Measurements from ENCODE around the gene MCTP2.

MCTP2 gene

DNA sequence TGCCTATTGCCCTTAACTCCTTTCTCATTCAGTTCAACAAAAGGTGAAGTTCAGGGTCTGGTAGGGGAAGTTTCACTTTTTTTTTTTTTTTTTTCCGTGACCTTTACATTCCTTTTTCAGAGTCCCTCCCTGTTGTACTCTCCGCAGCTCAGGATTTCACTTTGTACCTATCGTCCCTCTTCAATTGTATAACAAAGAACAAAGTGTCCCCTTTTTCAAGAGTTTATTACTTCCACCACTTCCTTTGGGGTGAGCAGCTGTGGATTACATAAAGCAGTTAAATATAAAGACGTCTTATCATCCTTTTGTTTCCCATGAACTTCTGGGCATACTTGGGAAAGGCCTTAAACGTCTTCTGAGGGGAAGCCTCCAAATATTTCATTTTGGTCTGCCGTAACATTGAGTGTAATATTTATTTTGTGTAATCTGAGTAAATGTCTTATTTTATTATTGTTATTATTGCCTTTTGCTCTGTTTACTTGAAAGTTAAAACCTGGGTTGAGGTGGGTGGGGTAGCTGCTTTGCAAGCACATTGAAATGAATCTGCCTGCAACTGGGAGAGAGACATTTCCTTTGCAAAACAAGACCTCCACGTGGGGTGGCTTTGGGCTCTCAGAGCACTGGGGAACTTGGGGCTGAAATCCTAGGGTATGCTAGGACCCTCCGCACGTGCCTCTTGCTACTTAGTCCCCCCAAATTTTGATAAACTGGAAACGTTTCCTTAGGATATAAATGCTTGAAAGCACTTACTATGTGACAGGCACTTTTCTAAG, 169.4 kb downstream of the MCTP2 start:
- no peak for DNase-seq

DNA sequence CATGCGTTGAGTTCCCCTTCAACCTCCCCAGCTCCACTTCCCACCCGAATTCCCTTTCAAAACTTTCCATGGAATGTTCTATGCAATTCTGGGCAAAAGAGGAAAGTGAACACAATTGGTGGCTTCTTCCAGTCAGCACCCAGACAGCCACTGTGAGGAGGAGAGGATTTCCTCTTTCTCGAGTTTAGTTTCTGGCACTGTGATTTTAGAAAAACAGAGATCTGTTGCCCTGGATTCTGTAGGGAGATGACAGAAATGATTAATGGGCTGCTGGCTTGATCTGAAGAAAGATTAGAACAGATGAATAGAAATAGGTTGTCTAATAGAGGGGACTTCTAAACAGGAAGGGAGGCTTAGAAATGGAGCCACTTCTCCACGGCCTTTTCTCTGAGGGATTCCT, 172.0 kb downstream of the MCTP2 start:
- DNase-seq = no peak

DNA sequence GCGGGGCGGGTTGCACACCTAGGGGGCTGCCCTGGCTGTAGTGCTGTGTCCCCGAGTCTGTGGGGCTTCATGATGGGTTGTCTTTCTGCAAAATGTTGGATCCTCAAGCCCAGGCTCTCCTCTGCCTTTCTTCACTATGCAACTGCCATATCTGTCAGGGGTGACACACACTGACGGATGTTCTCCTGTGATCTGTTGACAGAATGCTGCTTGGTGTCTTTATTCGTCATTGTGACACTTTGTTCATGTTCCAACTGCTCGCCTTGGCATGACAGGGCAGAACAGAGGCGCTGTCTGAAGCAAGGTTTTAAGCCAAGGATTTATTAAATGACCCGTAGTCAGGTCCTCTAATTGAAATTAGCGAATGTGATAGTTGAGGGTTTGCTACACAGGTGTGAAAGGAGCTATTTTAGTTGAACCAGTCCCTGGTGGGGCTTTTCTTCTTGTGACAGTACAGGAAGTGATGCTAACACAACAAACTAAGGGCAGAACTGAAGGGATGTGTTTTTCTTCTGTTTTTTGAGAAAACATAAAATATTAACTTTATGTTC, 173.4 kb downstream of the MCTP2 start:
- DNase-seq = no peak

DNA sequence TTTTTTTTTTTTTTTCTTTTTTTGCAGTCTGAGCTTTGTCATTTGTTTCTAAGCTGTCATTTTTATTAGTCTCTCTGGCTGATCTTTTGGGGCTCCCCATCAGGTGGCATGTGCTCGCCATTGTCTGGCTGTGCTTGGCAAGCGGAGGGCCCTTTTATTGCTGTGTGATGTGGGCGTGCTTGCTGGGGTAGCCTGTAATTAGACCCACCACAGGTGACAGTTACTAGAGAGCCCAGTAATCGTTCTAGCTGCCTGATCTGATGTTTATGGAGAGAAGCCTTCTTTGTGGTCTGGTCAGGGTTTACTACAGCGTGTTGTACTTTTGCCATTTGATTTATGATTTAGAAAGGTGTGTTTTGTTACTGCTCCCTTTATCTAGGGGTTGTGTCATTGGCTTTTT, 179.9 kb downstream of the MCTP2 start:
- DNase-seq = no peak

DNA sequence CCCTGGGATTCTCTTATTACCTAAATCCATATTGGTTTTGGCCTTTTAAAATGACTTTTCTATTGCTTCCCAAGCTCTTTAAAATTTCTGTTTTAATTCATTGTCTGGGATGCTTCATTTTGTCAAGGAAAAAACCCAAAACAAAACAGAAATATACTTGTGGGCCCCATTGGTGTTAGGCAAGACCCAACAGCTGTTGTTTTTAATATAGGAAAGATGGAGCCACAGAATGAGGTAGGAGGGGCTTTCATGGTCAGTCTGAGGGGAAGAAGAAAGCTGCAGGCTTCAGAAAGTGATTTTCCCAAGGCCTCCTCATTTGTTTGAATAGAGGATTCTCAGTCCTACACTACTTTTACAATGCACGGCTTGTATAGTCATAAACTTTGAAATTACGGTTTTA, 180.5 kb downstream of the MCTP2 start:
- DNase-seq = no peak

DNA sequence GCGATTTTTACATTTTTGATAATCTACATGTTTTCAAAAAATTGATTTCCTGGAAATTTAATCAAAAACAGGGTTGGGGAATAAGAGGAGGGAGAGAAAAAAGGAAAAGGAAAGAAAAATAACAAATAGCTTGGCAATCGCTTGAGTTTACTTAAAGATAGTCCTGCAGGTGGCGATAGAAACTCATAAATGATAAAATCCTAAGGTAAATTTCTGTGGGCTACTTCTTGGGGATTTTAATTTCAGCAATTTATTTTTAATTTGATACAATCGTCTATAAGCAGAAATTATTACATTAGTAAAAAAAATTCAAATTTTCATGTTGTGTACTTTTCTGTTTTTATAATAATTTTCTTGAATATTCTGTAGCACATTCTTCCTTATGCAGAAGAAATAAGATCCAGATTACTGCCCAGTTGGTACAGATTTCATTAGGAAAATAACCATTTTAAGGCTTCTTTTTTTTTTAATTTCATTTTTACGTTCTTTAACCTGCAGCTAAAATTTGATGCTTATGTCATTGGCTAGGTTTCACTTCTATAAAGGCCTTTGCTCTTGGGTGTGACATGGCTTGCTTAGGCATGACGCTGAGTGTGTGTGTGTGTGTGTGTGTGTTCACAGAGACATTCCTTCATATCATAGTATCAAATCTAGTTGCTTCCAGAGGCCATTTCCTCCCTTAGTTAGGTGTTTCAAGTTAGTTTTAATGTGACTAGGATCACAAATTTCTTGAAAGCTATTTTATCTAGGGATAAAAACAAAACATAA, 181.8 kb downstream of the MCTP2 start:
- no peak for DNase-seq

DNA sequence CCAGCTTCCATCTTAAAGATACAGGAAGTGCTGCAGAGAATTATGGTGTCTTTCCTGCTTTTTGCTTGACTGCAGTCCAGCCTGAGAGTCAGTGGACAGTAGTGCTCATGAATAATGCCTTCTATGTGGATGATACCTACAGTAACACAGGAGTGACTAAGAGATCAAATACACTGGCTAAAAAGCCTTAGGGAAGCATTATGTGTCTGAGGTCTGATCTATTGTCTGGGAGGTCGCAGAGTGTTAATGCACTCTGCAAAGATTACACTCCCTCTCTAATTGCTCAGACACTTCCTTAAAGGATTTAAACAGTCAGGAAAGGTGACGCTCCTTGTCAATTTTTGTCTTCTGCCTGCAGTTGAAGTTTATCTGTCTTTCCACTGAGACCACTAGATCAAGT, 183.6 kb downstream of the MCTP2 start:
- no peak for DNase-seq

DNA sequence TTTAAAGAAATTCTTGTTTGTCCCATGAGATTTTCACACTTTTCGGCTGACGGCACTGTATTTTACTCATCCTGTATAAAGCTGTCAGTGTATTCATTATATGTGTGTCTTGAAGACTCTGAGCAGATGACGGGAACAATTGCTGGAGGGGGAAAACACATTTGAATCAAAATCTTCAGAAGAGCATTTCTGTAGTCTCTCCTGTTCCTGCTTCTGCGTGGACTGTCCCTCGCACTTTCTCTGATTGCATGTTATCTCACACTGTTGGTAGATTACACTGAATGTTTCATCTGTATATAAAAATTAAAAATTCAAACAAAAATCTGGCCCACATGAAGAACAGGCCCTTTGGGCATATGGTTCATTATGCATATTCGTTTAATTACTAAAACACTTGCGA, 184.9 kb downstream of the MCTP2 start:
- DNase-seq = no peak

DNA sequence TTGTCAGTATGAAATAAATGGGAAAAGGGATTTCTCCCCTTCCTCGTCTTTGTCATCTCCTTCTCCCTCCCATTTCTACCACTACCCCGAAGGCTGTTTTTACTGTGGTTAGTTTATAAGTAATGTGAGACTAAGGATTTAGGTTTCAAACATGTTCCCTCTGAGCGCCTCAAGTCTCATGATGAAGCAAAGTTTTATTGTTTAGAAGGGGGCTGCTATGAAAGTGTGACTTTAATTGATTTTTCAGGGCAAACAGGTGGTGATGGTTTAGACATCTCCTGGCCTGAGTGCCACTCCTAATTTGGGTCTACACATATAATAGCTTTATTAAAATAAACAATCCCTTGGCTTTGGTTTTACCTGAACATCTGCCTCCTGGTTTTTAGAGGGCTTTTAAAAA, 185.5 kb downstream of the MCTP2 start:
- DNase-seq = no peak

DNA sequence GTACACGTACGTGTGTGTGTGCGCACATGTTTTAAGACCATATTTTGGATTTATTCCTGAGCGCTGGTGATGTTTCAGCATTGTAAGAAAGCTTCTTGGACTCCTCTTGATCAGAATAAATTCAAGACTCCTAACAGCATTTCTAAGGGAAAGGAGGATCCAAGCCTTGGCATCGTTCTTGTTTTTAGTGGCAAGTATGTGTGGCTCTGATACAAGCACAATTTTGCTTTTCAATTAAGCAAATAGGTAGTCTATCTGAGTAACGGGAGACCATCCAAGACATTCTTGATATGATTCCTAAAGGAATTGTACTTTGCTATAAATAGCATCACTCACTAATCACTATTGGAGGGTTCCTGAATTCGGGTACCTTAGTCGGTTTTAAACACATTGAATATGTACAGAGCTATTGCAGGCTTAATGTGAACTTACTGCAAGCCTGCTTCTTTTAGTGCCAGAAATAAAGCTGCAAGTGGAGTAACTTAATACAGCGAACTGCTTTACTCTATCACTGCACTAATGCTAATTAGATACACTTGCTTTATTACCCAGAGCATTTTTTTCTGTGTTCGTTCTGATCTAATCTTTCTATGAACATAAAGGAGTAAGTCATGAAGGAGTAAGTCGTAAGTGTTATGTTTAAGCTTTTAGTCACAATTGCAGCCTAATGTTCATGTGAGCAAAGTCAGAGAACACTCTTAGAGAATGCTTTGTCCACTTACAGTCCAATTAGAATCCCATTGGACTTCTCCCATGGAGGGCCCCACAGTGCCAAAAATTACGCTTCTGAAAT, 186.3 kb downstream of the MCTP2 start:
- no peak for DNase-seq

DNA sequence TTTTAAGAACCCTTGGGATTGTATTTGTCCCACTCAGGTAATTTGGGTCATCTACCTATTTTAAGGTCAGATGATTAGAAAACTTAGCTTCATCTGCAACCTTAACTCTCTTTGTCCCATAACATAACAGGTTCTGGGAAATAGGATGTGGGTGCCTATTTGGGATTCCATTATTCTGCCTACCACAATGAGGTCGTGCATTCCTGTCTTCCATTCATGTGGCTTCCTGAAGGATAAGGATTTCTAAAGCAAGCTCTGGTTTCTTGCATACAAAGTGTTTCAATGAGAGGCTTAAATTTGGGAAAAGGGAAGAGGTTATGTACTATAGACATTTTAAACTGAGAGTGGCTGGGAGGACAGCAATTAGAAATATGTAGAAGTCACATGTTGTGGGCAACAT, 190.3 kb downstream of the MCTP2 start:
- DNase-seq = no peak

DNA sequence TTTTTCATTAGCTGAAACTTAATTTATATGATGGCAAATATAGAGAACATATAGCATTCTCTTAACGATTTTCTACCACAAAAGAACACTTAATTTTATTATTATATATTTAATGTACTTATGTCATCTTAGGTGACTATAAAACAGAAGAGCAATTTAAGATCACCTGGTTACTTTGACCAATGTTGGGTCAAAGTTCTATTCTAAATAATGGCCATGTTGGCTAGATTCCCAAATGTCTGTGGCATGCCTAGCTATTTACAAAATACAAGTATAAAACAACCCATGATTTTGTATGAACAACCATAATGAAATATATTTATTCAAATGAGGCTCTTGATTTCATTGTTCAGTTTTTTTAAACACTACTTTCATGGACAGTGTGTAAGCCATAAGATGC, 200.9 kb downstream of the MCTP2 start:
- no peak for DNase-seq

DNA sequence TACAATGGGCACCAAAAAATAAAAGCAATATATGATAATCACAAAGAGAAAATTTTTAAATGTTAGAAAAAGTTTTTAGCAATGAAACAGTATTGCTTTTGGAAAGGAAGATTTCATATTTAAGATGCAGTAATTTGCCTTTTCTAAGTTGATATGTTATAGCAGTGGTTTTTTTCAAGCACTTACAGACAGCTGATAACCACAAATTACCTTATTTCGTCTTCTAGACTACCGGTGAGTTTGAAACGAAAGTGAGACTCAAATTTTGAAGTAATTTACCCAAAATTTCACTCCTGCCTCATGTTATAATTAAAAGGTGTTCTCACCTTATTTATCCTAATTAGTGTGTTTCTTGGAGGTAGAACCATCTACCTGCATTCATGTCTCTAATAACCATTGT, 207.8 kb downstream of the MCTP2 start:
- no peak for DNase-seq

DNA sequence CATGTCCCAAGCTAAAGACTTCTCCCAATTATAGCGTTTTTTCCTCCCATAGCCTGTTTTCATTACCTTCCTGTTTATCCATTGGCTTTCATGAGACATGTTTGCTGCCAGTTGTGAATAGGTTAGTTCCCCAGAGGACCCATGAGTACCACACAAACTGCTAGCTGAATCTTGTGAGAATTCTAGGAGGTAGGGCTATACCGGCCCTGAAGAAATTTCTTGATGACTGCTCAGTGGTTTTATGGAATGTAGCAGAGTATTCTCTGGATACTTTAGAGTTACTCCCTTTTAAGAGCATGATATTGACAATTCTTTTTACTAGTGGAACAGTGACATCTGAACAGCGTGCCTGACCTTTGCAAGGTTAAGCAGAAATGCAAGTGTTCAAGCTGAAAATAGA, 210.4 kb downstream of the MCTP2 start:
- no peak for DNase-seq

DNA sequence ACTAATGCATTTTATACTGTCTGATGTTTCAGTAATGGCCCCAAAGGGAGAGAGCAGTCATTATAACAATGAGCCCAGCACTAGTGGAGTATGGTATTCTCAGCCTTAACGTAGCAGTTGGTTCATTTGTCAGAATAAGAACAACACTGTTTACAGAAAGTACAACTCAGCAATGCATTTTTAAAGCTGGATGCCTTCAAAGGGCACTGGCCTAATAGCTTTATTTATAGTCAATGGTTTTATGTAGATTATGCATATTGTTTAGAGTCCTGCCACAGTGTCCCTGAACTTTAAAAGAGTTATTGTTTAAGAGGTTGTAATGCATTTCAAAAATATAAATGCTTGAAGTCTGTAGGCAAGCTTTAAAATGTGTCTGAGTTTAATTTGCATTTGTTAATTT, 211.1 kb downstream of the MCTP2 start:
- DNase-seq = no peak

DNA sequence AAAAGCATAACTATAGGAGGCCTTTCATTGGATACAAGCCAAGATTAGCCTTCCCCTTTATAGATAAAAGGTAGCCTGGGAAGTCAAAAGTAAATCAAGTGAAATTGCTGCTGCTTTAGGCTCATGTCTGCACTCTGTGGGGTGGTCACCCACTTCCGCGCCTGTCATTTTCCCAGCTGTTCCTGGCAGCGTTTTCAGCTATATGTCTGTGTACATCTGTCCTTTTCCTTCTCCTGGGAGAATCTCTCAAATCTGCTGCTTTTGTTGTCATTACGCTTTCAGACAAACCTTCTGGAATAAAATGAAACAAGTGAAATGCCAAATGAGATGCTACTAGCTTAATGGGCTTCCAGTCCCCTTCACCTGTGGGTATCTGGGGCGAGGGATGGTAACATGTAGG, 211.8 kb downstream of the MCTP2 start:
- no peak for DNase-seq

DNA sequence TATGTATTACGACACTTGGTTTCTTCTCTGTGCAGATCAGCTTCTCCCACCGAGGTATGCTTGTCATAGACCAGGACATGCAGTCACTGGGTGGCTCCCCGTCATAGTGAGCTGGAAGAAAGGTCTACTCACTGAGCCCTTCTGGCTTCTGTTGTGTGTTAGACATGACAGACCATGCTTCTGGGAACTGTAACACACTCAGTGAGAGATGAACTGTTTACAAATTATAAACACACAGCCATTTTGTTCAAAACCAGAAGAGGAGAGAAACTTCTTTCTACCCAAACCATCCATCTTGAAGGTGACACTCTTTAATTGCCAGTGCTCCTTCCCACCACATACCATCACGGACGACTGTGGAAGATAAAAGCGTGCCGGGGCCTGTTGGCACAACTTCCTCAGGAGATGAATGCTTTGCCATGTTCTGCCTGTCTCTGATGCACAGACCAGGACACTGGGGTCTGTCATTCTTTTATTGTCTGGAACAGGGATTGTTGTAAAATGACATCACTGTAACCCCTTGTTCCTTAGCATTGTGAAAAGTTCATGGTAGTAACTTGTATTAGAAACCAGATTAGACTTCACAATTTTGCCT, 214.3 kb downstream of the MCTP2 start:
- no peak for DNase-seq

DNA sequence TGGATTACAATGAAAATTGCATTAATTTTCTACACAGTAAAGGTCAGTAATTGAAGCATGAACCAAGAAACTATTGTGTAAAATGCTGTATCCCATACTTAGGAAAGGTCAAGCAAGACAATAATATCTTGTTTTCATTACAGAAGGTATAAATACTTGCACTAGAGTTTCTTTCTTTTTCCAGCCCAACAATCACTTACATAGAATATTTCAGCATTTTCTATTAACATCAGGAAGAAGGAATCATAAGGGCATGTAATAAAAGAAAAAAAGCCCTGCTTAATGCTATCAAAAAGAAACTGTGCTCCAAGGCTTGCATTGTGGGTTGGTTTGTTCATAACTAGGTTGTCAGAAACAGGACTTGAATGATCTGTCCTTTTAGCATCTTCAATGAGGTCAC, 215.1 kb downstream of the MCTP2 start:
- no peak for DNase-seq

DNA sequence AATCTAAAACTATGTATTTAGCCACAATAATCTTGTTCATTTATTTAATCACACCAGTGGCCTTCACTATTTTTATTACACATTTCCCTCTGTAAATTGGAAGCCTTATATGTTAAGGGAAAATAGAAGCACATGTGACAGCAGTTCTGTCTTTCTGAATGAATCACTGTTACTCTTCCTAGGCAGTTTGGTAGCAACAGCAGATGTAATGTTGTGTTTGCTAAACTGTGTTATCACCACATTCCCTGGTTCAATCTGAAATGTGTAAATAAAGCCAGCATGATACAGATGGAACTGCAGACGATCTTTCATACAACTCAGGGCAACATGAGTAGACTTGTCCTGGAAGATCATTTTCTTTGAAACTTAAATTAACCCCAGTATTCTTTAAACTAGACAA, 220.1 kb downstream of the MCTP2 start:
- no peak for DNase-seq

DNA sequence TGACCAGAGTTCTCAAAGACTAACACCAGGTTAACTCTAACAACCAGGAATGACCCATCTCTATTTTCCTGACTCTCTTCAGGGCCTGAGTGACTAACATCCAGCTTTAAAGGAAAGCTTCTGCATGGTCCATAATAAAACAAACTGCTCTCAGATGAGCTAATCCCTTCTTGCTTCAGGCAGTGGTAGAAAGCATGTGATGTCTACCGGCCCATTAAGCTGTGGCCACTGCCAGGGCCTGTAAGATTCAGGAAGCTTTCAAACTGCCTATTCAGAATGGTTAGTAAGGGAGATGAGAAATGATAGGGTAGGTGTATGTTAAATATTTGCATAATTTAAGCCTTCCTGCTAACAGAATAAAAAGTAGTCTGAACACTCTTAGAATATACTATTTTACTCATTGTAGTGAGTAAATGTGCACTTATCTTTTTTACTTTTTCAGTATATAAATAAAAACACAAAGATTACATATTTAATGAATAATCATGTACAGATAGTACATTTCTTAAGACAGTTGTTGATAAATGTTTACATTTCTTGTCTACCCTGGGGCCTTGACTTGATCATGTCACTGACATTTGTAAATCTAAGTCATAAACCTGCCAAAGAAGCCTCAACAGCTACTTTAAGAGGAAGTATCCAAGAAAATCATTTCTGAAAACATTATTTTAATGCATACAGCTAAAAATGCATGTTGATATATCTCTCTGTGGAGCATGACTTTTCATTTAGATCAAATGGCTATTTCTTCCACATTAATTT, 222.0 kb downstream of the MCTP2 start:
- no peak for DNase-seq

DNA sequence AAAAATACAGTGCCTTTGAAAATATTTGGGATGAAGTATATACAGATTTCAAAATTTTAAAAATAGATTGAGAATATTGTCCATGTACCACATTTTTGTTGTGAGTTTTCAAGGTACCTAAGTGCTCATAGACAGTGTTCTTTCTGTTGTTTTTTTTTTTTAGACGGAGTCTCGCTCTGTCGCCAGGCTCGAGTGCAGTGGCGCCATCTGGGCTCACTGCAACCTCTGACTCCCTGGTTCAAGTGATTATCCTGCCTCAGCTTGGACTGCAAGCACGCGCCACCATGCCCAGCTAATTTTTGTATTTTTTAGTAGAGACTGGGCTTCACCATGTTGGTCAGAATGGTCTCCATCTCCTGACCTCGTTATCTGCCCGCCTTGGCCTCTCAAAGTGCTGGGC, 223.9 kb downstream of the MCTP2 start:
- DNase-seq = no peak

DNA sequence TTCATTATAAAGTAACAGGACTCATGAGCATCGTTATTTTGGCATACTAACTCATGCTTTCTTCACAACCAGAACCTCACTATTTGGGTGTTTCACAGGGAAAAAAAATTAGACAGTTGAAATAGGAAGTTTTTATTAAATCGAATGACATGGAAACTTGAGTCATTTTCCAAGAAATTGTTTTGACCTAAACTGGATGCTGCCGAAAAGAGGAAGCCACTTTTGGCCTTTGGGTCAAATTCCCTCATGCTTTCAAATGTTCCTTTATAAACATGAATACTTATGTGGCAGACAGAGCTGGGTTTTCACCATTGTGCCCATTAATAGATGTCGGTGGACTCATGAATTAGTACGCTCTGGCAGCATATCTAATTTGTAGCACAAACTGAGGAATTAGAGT, 224.9 kb downstream of the MCTP2 start:
- DNase-seq = no peak
